Breast epithelium (tissue), 3 donors: ENCODE measurements around the gene FBXO5.

Source experiments
- POLR2AphosphoS5 ChIP-seq, 3 donors: sonication (generic); formaldehyde crosslinking; IDR thresholded peaks; one replicate each; pipeline ENCODE4 v1.6.1; 2017; ENCODE audit warnings: antibody characterized with exemption in 3 of 3
- TF ChIP-seq, protein P1 (sequence below), 3 donors: fragments of 450-650 bp; IDR thresholded peaks; one replicate each; pipeline ENCODE4 v1.5.1; 2016 to 2017; ENCODE audit warnings: antibody characterized with exemption in 3 of 3, mild to moderate bottlenecking in 3 of 3, moderate library complexity in 3 of 3

DNA sequence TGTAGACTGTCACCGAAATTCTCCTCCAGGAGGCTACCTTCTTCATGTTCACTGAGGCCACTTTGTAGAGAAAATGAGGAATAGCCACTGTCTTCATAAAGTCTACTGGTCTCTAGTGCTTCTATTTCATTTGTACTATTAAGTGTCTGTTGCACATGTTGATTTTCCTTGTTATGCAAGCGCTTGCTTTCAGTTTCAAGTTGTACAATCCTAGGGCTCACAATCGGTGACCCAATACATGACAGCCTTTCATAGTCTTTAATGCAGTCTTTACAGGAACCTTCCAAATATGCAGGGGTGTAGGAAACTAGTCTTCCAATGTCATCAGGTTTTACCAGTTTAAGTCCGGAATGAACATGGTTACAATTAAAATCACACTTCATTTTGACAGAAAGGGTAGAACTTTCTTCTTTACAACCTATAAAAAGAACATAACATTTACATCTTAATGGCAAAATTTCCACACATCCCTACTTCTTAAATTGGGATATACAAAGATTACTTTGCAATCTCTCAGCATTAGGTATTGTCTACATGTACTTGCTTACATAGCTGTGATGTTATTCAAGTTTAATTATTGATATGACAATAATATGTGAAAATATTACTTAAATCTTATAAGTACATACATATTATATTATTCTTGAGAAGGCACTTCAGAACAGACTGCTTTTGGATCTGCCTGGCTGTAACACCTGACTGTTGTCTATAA lies 7.5 kb downstream of the FBXO5 start:
- TF ChIP-seq, protein P1, sequence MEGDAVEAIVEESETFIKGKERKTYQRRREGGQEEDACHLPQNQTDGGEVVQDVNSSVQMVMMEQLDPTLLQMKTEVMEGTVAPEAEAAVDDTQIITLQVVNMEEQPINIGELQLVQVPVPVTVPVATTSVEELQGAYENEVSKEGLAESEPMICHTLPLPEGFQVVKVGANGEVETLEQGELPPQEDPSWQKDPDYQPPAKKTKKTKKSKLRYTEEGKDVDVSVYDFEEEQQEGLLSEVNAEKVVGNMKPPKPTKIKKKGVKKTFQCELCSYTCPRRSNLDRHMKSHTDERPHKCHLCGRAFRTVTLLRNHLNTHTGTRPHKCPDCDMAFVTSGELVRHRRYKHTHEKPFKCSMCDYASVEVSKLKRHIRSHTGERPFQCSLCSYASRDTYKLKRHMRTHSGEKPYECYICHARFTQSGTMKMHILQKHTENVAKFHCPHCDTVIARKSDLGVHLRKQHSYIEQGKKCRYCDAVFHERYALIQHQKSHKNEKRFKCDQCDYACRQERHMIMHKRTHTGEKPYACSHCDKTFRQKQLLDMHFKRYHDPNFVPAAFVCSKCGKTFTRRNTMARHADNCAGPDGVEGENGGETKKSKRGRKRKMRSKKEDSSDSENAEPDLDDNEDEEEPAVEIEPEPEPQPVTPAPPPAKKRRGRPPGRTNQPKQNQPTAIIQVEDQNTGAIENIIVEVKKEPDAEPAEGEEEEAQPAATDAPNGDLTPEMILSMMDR (IDR thresholded peaks at IDR 0.05): no peak
- TF ChIP-seq POLR2AphosphoS5 (IDR thresholded peaks at IDR 0.05): no peak
